ENCODE measurements around the gene ZFX.

Gene ZFX

DNA sequence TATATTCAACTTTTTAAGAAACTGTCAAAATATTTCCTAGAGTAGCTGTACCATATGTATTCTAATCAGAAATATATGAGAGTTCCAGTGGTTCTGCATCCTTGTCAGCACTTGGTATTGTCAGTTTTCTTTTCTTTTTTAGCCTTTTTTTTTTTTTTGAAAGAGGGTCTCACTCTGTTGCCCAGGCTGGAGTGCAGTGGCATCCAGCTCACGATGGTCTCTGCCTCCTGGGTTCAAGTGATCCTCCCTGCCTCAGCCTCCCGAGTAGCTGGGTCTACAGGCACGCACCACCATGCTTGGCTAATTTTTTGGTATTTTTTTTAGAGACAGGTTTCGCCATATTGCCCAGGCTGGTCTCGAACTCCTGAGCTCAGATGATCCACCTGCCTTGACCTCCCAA lies 79.1 kb downstream of the ZFX start:
- TF ChIP-seq, protein P1, sequence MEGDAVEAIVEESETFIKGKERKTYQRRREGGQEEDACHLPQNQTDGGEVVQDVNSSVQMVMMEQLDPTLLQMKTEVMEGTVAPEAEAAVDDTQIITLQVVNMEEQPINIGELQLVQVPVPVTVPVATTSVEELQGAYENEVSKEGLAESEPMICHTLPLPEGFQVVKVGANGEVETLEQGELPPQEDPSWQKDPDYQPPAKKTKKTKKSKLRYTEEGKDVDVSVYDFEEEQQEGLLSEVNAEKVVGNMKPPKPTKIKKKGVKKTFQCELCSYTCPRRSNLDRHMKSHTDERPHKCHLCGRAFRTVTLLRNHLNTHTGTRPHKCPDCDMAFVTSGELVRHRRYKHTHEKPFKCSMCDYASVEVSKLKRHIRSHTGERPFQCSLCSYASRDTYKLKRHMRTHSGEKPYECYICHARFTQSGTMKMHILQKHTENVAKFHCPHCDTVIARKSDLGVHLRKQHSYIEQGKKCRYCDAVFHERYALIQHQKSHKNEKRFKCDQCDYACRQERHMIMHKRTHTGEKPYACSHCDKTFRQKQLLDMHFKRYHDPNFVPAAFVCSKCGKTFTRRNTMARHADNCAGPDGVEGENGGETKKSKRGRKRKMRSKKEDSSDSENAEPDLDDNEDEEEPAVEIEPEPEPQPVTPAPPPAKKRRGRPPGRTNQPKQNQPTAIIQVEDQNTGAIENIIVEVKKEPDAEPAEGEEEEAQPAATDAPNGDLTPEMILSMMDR (conservative IDR thresholded peaks at IDR 0.05; ENCODE audit: control insufficient read depth, insufficient read depth, low read depth, low read length): no peak
- no peak overlapping the region for H3K4me3 ChIP-seq (ENCODE audit: control insufficient read depth, low read depth, low read length)
- DNase-seq (ENCODE audit: low read depth): no peak

DNA sequence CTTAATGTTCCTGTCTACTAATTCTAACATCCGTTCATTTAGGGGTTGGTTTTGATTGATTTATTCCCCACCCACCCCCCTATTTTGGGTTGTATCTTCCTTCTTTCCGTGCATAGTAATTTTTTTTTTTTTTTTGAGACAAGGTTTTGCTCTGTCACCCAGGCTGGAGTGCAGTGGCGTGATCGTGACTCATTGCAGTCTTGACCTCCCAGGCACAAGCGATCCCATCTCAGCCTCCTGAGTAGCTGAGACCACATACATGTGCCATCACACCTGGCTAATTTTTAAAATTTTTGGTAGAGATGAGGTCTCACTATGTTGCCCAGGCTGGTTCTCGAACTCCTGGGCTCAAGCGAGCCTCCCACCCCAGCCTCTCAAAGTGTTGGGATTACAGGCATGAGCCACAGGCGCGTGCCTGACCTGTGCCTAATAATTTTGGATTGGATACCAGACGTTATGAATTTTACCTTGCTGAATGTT lies 79.9 kb downstream of the ZFX start:
- DNase-seq (ENCODE audit: low read depth): peak; percentile 35
- no peak overlapping the region for H3K4me3 ChIP-seq (ENCODE audit: control insufficient read depth, low read depth, low read length)
- TF ChIP-seq, protein P1 (conservative IDR thresholded peaks at IDR 0.05; ENCODE audit: control insufficient read depth, insufficient read depth, low read depth, low read length): no peak

DNA sequence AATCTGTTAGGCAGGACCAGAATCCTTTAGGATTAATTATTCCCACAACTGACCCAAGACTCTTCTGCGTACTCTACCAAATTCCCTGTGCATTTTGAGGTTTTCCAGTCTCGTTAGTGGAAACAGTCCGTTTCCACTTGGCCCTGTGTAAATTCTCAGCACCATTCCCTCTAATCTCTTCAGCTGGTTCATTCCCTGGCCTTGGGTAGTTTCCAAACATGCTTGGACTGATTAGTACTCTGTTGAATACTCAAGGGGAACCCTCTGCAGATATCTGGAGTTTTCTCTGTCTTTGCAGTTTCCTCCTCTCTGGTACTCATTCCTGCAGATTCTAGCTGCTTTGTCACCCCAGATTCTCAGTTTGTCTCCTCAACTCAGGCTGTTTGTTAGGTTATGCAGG lies 80.4 kb downstream of the ZFX start:
- no peak overlapping the region for H3K4me3 ChIP-seq (ENCODE audit: control insufficient read depth, low read depth, low read length)
- TF ChIP-seq, protein P1 (conservative IDR thresholded peaks at IDR 0.05; ENCODE audit: control insufficient read depth, insufficient read depth, low read depth, low read length): no peak
- DNase-seq (ENCODE audit: low read depth): peak; percentile 46

DNA sequence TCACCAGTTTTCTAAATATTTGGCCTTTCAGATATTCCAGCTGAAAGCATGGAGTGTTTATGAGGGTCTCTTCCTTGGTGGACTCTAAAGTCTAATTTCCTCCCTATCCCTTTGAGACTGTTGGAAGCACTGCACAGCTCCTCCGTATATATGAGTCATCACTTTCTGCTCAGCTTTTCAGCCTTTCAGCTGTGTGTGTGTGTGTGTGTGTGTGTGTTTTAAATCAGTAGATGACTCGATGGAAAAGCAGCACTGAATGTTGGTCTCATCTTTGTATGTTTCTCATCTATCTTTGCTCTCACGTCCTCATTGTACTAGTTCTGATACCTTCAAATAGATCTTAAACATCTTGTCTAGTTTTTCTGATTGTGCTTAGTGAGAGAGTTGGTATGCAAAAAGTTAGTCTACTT lies 81.6 kb downstream of the ZFX start:
- TF ChIP-seq, protein P1 (conservative IDR thresholded peaks at IDR 0.05; ENCODE audit: control insufficient read depth, insufficient read depth, low read depth, low read length): no peak
- peak; percentile 93 for DNase-seq (ENCODE audit: low read depth)
- no peak overlapping the region for H3K4me3 ChIP-seq (ENCODE audit: control insufficient read depth, low read depth, low read length)

DNA sequence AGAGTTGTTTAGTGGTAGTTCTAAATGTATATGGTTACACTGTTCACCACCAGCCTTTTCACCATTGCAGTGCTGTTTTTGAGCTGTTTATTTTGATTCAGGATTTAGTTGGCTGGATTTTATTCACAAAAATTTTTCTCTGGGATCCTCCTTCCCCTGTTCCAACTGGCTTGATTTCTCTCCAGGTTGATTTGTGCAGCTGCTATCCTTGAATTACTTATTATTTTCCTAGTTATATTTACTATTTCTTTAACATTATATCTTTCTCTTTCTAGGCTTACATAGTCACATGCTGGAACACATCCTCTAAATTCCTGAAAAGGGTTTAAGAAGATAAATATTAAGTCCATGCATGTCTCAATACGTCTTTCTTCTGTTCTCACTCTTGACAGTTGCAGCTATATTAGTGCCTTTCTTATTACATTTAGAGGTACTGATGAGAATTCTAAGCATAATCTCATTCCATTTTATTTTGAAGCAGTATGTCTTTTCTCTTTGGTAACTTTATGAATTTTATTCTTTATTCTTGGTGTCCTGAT lies 82.2 kb downstream of the ZFX start:
- TF ChIP-seq, protein P1 (conservative IDR thresholded peaks at IDR 0.05; ENCODE audit: control insufficient read depth, insufficient read depth, low read depth, low read length): no peak
- no peak overlapping the region for H3K4me3 ChIP-seq (ENCODE audit: control insufficient read depth, low read depth, low read length)
- no peak for DNase-seq (ENCODE audit: low read depth)

DNA sequence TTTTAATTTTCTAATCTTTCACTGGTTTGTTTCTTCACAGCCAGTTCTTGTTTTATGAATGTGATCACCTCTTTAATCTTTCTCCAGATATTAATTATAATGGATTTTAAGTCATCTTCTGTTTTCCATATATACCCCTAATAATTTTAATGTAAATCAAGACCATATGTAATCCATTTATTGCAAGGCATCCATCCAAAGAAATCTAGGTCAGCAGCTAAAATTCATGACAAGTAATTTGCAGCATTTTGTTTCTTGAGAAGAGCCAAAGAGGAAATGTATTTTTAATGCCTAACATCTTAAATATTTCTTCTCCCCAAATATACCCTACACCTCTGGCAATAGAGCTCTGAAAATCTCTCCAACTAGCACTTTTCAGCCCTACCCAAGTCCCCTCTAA lies 83.3 kb downstream of the ZFX start:
- no peak for DNase-seq (ENCODE audit: low read depth)
- no peak overlapping the region for H3K4me3 ChIP-seq (ENCODE audit: control insufficient read depth, low read depth, low read length)

More for the DNA sequence above, 83.3 kb downstream of the ZFX start:
- TF ChIP-seq, protein P1 (conservative IDR thresholded peaks at IDR 0.05; ENCODE audit: control insufficient read depth, insufficient read depth, low read depth, low read length): no peak

Measured in fibroblast of mammary gland (primary cell).